Activated effector memory CD4-positive, alpha-beta T cell treated with Interleukin-2 at 50 U/mL for 16 hours (primary cell): Measurements from ENCODE around the gene KRT38.

Source experiments
- DNase-seq: peaks from one replicate; pipeline ENCODE4 v3.0.0-alpha.2; 2020

KRT38 gene

DNA sequence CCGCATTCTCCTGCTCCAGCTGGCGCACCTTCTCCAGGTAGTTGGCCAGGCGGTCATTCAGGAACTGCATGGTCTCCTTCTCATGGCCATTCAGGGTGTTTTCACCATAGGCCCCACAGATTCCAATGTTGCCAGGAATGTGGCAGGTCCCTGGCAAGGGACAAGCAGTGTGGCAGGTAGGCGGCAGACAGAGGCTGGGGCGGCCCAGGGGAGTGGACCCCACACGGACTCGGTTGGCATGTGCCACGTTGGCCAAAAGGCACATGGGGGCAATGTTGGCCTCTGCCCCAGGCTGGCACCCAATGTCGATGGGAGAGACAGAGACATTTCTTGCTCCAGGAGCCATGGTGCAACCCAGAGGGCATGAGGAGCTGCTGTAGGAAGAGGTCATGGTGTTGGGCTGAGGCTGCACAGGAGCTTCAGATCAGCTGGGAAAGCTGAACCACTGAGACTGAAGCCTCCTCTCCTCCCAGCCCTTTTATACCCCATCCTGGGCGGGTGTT, at the start of gene KRT38:
Gene KRT38, minus strand, starts transcription at position 453 of the 503 bp plus-strand sequence. Its CDS starts 62 bp downstream, at position 391.
- DNase-seq, result no peak

- no peak for DNase-seq
Observed at GRCh38 chr17:41489531-41489930, 48.7 kb upstream of the KRT38 start, which contains the start of gene KRT36. KRT36 (minus strand) TSS chr17:41489910; CDS start chr17:41489864, 46 bp downstream.

DNA sequence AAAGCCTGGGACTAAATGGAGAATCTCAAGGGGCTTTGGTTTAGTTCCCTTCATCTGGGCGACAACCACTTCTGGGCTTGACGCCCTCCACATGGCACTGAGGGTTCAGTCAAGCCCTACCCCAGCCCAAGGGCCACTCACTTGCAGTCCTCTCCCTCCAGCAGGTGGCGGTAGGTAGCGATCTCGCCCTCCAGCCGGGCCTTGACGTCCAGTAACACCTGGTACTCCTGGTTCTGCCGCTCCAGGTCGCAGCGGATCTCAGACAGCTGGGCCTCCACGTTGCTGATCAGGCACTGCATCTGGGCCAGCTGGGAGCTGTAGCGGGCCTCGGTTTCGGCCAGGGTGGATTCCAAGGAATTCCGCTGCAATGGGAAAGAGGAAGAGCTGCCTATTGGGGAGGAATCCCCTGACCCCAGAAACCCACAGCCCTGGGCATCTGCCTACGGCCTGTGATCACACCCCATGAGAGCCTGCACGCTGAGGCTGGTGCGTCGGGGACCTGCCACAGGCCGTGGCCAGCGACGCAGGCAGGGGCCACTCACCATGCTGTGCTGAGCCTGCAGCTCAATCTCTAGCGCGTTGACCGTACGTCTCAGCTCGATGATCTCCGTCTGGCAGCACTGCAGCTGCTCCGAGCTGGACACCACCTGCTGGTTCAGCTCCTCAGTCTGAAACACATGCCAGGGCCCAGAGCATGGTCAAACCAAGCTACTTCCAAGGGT, 46.2 kb upstream of the KRT38 start:
- DNase-seq, result no peak

- DNase-seq, result no peak
Observed at GRCh38 chr17:41486316-41486715, 45.5 kb upstream of the KRT38 start.

DNA sequence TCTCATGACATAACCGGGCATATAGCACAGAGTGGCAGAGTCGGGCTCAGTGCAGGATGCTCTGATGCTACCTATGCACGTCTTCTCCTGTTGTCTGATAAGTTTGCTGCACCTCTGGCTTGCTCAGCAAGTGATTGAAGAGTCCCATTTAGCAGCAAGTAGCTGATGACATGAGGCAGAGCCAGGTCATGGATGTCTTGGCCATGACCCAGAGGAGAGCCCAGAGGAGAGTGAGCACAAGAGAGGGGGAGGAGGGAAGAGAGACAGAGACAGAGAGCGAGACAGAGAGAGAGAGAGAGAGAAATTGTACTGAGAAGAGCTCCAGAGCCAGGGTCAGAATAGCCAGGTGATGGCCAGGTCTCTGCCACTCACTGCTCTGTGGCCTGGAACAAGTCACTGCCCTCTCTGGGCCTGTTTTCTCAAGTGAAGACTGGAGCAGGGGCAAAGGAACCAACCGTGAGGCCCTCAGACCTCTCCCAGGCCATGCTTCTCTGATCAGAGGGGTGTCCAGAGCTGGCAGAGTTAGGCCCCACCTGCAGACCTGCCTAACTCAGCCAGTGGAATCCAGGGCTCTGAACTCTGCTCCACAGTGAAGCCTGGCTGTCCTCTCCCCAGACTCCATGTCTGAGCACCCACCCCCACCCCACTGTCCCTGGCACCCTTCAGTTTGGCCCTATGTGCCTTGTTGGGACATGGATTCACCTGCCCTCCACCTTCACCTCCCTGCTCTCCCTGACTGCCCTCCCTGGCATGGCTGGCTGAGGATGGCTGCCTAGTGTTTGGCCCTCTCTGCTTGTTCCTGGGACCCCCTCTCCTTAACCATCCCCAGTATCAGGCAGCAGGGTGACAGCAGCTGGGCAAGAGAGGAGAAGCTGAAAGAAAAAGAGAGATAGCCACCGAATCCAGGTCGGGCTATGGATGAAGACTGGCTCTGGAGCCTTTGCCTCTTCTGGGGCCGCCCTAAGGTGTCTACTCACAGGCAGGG, 44.4 kb upstream of the KRT38 start:
- no peak for DNase-seq

GRCh38 chr17:41483991-41484826, 43.4 kb upstream of the KRT38 start:
- no peak for DNase-seq

- DNase-seq, result no peak
Observed at GRCh38 chr17:41483531-41483930, 42.7 kb upstream of the KRT38 start.

- DNase-seq, result no peak
Observed at GRCh38 chr17:41481036-41481435, 40.3 kb upstream of the KRT38 start, which contains the start of gene KRT35. KRT35 (minus strand) TSS chr17:41481151; CDS start chr17:41481097, 54 bp downstream.

DNA sequence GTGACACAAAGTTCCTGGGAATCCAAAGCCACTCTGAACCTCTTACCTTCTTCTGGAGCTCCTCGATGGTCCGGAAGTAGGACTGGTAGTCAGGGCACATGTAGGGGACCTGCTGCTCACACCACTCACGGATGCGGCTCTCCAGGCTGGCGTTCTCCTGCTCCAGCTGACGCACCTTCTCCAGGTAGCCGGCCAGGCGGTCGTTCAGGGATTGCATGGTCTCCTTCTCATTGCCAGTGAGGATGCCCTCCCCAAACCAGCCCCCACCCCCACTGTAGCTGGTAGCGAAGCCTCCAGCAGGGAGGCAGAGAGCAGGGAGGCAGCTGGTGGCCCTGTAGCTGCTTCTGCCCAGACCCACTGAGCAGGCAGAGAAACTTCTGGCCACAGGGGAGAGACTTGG, 39.8 kb upstream of the KRT38 start:
- no peak for DNase-seq

DNA sequence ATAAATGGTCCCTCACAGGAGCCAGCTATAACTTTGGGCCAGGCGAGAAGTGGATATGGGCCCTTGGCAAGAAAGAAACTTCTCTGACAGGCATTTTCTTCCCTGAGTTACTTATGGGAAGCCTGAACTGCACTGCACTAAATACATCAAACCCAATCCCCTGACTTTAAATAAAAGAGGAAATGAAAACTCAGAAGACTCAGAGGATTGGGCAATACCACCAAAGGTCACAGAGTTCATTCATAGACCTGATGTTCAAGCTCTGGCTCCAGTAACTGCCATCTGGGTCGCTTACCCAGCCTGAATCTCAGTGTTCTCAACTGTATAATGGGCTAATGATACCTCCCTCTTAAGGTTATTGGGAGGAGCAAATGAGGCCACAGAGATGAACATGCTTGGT, 39.4 kb upstream of the KRT38 start:
- no peak for DNase-seq

GRCh38 chr17:41478237-41478636, 37.5 kb upstream of the KRT38 start:
- DNase-seq, result no peak

GRCh38 chr17:41476866-41477815, 36.4 kb upstream of the KRT38 start:
- DNase-seq, result no peak

- no peak for DNase-seq
Observed at GRCh38 chr17:41475421-41475820, 34.6 kb upstream of the KRT38 start.

- no peak for DNase-seq
Observed at GRCh38 chr17:41474863-41475262, 34.1 kb upstream of the KRT38 start.

DNA sequence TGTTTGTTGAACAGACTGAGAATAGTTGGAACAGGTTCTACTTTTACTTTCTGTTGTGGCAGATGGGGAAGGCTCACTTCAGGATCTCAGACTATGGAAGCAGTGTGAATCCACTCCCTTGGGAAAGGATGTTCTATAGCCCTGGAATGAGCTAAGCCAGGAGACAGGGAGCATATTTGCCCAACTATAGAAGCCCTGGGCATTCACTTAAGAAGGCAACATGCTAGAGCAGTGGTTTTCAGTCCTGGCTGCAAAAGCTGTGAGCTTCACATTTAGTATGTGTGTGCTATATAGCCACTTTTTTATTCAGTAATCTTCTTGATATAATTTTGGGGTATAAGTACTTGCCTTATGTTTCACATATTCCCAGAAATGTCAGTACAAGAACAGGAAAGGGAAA, 27.6 kb upstream of the KRT38 start:
- DNase-seq, result no peak

- DNase-seq, result no peak
Observed at GRCh38 chr17:41467561-41467960, 26.8 kb upstream of the KRT38 start.

GRCh38 chr17:41466988-41467387, 26.2 kb upstream of the KRT38 start, which contains the start of gene KRT32:
KRT32 (minus strand) TSS chr17:41467386; CDS start chr17:41467325, 61 bp downstream.
- DNase-seq, result no peak

DNA sequence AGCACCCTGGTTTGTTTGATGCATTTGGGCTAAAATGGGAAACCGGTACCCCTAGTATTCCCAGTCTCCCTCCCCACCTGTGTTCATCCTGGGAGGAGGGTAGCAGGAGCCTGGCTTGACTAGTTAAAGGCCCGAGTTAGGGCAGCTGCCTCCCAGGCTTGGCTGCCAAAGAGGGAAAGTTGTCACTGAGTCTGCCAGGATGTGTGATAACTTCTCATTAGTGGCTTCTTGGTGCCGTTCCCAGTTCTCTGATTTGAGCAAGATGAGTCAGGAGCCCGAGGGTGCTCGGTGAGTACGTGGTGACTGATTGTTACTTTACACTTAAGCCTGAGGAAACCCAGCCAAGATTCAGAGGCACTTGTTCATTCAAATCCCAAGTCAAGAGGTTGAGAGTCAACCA, 23.9 kb upstream of the KRT38 start:
- DNase-seq, result no peak

GRCh38 chr17:41464173-41464572, 23.4 kb upstream of the KRT38 start:
- no peak for DNase-seq

GRCh38 chr17:41463746-41464145, 23.0 kb upstream of the KRT38 start:
- DNase-seq, result no peak

GRCh38 chr17:41462705-41463104, 21.9 kb upstream of the KRT38 start:
- no peak for DNase-seq
